SK-MEL-5 (cell line): ENCODE data around the gene CCDC138. TPM values are rescaled to one million over a fixed set of nuclear protein-coding genes. Genes with fewer than 3 reads are reported as not detected.

Experiments
- DNase-seq: peaks from one replicate; pipeline ENCODE4 v3.0.0-alpha.2; 2016; ENCODE audit warnings: low read depth, low spot score
- in situ Hi-C: cut with HindIII; loops from 2 replicates; pipeline ENCODE4 v1.10.0; 2016; ENCODE audit warnings: low sequenced_read_pairs, high pct_unique_total_duplicates, low pct_unique_long_range_greater_than_20kb
- small RNA-seq, 2 experiments: library from RNA; depleted of rRNA; stranded (forward); fragments of <200 nt; gene quantifications; one replicate each; pipeline ENCODE3, GENCODE V24; 2014
- total RNA-seq: library from RNA; depleted of rRNA; stranded (reverse); fragments of >200 nt; shearing (Covaris generic); gene quantifications from 2 replicates; pipeline ENCODE4 v1.2.3, GENCODE V29; 2014; rRNA removed

CCDC138 gene
- total RNA-seq, 1 experiment from 2014 or later: 5.9 TPM

- no peak for DNase-seq
- in situ Hi-C loops: no loop called here
Observed at GRCh38 chr2:108923019-108923700, 136.6 kb downstream of the CCDC138 start.

- no peak for DNase-seq
- in situ Hi-C loops: no loop called here
Observed at GRCh38 chr2:108923736-108924579, 137.4 kb downstream of the CCDC138 start.

- in situ Hi-C loops: no loop called here
- no peak for DNase-seq
Observed at GRCh38 chr2:108924580-108925251, 138.1 kb downstream of the CCDC138 start.

- DNase-seq: no peak
- in situ Hi-C loops: no loop called here
Observed at GRCh38 chr2:108925286-108925685, 138.7 kb downstream of the CCDC138 start.

GRCh38 chr2:108925735-108926134 lies 139.2 kb downstream of the CCDC138 start:
- DNase-seq: no peak
- in situ Hi-C loops: no loop called here

Small RNA genes lying within 50 kb of the gene (small RNA-seq; reads per million reads assigned to genes)
- gene AC073415.1: 0 reads per million in 2 experiments

Other genes starting within 250 kb of the CCDC138 start
- gene RANBP2, start 67.3 kb upstream of the CCDC138 start, total RNA-seq: 44.4 and 50.5 TPM in 2 replicates
- gene EDAR, start 202.4 kb downstream of the CCDC138 start, total RNA-seq: not detected in 2 replicates